Measurements from ENCODE around the gene SHROOM3. TPM values are rescaled to one million over a fixed set of nuclear protein-coding genes. Genes with fewer than 3 reads are reported as not detected.

The SHROOM3 gene
- total and polyA plus RNA-seq, 2 experiments from 2014 or later: 11.3 to 73.5 TPM

DNA sequence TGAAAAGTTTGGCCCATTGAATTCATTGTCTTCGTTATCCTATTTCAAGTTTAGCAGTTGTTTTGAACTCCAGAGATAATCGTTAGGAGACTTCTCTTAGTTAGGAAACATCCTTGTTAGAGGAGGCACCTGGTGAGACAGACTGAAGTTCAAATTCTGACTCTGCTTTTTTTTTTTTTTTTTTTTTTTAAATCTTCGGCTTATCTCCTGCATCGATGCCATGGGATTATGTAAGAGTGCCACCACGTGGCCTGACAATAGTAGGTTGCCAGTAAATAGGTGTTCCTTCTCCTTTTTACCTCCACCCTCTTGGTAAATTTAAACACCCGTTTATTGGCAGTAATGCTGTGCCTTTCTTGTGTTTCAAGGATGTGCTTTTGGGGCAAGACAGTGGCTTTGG is 313.6 kb downstream of the SHROOM3 start:
- Mint-ChIP-seq H3K36me3 (ENCODE audit: low read depth) (peaks cover 43% of the 10 kb centered on the region), H3K27me3 (ENCODE audit: insufficient read depth, low read depth, poor library complexity) (peaks cover 7% of the 10 kb centered on the region), H3K27ac (no peak overlapping the region), H3K4me1 (peaks cover 15% of the 10 kb centered on the region), H3K9me3 (peaks cover 5% of the 10 kb centered on the region; the same call in 1 of the 3 replicates), H3K4me3 (no peak overlapping the region)
- Histone ChIP-seq H4K20me1 (replicated peaks; ENCODE audit: insufficient read depth) (peaks cover 5% of the 10 kb centered on the region; the same call in 1 of the 2 replicates), H3K27me3 (ENCODE audit: insufficient read depth) (no peaks in the 10 kb centered on the region), H3K4me3 (no peak overlapping the region), H2AFZ (no peak overlapping the region), H3F3A (replicated peaks; ENCODE audit: low read depth) (no peaks in the 10 kb centered on the region), H3K27ac (ENCODE audit: low read depth) (no peak overlapping the region), H3K4me1 (ENCODE audit: insufficient read depth) (no peaks in the 10 kb centered on the region), H3K36me3 (ENCODE audit: insufficient read depth) (peaks cover 23% of the 10 kb centered on the region), H3K9me2 (ENCODE audit: insufficient read depth) (no peaks in the 10 kb centered on the region), H3K79me2 (replicated peaks; ENCODE audit: insufficient read depth) (peaks cover 10% of the 10 kb centered on the region; the same call in 1 of the 2 replicates), H3K4me2 (no peak overlapping the region)
- DNase-seq (ENCODE audit: low spot score) (peak; percentile 72), ATAC-seq (peak; percentile 70)
- TF ChIP-seq, protein P1, sequence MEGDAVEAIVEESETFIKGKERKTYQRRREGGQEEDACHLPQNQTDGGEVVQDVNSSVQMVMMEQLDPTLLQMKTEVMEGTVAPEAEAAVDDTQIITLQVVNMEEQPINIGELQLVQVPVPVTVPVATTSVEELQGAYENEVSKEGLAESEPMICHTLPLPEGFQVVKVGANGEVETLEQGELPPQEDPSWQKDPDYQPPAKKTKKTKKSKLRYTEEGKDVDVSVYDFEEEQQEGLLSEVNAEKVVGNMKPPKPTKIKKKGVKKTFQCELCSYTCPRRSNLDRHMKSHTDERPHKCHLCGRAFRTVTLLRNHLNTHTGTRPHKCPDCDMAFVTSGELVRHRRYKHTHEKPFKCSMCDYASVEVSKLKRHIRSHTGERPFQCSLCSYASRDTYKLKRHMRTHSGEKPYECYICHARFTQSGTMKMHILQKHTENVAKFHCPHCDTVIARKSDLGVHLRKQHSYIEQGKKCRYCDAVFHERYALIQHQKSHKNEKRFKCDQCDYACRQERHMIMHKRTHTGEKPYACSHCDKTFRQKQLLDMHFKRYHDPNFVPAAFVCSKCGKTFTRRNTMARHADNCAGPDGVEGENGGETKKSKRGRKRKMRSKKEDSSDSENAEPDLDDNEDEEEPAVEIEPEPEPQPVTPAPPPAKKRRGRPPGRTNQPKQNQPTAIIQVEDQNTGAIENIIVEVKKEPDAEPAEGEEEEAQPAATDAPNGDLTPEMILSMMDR (conservative IDR thresholded peaks at IDR 0.05; ENCODE audit: low read depth in 2 of 2): peak; percentile 58 to 76
- TF ChIP-seq STAT1 (IDR thresholded peaks at IDR 0.05; ENCODE audit: unreplicated experiment): no peak

DNA sequence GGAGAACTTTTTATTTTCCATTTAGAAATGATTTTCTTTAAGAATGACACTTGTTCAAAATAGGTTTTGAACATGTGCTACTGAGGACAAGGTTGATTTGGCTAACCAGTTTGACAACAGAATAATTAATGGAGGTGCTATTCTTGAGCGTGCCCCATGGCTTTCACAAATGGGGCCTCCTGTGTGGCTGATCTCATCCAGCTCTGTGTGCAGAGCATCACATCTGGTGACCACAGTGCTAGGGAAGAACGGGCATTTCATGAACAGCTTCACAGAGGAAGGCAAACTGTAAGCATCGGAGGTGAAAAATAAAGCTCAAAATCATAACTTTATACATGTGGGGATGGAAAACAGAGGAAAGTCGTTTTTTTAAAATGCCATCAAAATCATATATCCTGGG is 314.3 kb downstream of the SHROOM3 start:
- peaks cover 5% of the 10 kb centered on the region; the same call in 1 of the 2 replicates for H4K20me1 ChIP-seq (replicated peaks; ENCODE audit: insufficient read depth)
- H3K9me3 Mint-ChIP-seq: peaks cover 5% of the 10 kb centered on the region; the same call in 1 of the 3 replicates
- peaks cover 48% of the 10 kb centered on the region for H3K36me3 Mint-ChIP-seq (ENCODE audit: low read depth)
- no peak overlapping the region for H2AFZ ChIP-seq
- H3K4me1 Mint-ChIP-seq: peaks cover 15% of the 10 kb centered on the region
- no peak for DNase-seq (ENCODE audit: low spot score)
- no peaks in the 10 kb centered on the region for H3K9me2 ChIP-seq (ENCODE audit: insufficient read depth)
- H3K4me2 ChIP-seq: no peak overlapping the region
- H3K27me3 ChIP-seq (ENCODE audit: insufficient read depth): no peaks in the 10 kb centered on the region
- H3K4me3 Mint-ChIP-seq: no peak overlapping the region
- peaks cover 8% of the 10 kb centered on the region for H3K27me3 Mint-ChIP-seq (ENCODE audit: insufficient read depth, low read depth, poor library complexity)
- peaks cover 10% of the 10 kb centered on the region; the same call in 1 of the 2 replicates for H3K79me2 ChIP-seq (replicated peaks; ENCODE audit: insufficient read depth)
- no peak overlapping the region for H3K27ac ChIP-seq (ENCODE audit: low read depth)
- no peak overlapping the region for H3K4me3 ChIP-seq
- H3K4me1 ChIP-seq (ENCODE audit: insufficient read depth): no peaks in the 10 kb centered on the region
- H3K27ac Mint-ChIP-seq: no peak overlapping the region
- H3K36me3 ChIP-seq (ENCODE audit: insufficient read depth): peaks cover 23% of the 10 kb centered on the region
- H3F3A ChIP-seq (replicated peaks; ENCODE audit: low read depth): no peaks in the 10 kb centered on the region
- no peak for ATAC-seq
- TF ChIP-seq ZNF114 (CRISPR knock-in tag; IDR thresholded peaks at IDR 0.05) (no peak), STAT1 (IDR thresholded peaks at IDR 0.05; ENCODE audit: unreplicated experiment) (no peak), EZH2 (IDR thresholded peaks at IDR 0.05; ENCODE audit: low read depth, unreplicated experiment) (no peak), ZNF331 (CRISPR knock-in tag; IDR thresholded peaks at IDR 0.05; ENCODE audit: low read depth) (no peak), EZH2phosphoT487 (IDR thresholded peaks at IDR 0.05; ENCODE audit: unreplicated experiment) (no peak), NANOG (IDR thresholded peaks at IDR 0.05; ENCODE audit: borderline replicate concordance) (no peak), POLR2AphosphoS5 (IDR thresholded peaks at IDR 0.05; ENCODE audit: low read depth) (no peak), JUNB (IDR thresholded peaks at IDR 0.05; ENCODE audit: unreplicated experiment) (no peak), CREB1 (CRISPR knock-in tag; IDR thresholded peaks at IDR 0.05; ENCODE audit: low read depth) (no peak)
- TF ChIP-seq, protein P2, sequence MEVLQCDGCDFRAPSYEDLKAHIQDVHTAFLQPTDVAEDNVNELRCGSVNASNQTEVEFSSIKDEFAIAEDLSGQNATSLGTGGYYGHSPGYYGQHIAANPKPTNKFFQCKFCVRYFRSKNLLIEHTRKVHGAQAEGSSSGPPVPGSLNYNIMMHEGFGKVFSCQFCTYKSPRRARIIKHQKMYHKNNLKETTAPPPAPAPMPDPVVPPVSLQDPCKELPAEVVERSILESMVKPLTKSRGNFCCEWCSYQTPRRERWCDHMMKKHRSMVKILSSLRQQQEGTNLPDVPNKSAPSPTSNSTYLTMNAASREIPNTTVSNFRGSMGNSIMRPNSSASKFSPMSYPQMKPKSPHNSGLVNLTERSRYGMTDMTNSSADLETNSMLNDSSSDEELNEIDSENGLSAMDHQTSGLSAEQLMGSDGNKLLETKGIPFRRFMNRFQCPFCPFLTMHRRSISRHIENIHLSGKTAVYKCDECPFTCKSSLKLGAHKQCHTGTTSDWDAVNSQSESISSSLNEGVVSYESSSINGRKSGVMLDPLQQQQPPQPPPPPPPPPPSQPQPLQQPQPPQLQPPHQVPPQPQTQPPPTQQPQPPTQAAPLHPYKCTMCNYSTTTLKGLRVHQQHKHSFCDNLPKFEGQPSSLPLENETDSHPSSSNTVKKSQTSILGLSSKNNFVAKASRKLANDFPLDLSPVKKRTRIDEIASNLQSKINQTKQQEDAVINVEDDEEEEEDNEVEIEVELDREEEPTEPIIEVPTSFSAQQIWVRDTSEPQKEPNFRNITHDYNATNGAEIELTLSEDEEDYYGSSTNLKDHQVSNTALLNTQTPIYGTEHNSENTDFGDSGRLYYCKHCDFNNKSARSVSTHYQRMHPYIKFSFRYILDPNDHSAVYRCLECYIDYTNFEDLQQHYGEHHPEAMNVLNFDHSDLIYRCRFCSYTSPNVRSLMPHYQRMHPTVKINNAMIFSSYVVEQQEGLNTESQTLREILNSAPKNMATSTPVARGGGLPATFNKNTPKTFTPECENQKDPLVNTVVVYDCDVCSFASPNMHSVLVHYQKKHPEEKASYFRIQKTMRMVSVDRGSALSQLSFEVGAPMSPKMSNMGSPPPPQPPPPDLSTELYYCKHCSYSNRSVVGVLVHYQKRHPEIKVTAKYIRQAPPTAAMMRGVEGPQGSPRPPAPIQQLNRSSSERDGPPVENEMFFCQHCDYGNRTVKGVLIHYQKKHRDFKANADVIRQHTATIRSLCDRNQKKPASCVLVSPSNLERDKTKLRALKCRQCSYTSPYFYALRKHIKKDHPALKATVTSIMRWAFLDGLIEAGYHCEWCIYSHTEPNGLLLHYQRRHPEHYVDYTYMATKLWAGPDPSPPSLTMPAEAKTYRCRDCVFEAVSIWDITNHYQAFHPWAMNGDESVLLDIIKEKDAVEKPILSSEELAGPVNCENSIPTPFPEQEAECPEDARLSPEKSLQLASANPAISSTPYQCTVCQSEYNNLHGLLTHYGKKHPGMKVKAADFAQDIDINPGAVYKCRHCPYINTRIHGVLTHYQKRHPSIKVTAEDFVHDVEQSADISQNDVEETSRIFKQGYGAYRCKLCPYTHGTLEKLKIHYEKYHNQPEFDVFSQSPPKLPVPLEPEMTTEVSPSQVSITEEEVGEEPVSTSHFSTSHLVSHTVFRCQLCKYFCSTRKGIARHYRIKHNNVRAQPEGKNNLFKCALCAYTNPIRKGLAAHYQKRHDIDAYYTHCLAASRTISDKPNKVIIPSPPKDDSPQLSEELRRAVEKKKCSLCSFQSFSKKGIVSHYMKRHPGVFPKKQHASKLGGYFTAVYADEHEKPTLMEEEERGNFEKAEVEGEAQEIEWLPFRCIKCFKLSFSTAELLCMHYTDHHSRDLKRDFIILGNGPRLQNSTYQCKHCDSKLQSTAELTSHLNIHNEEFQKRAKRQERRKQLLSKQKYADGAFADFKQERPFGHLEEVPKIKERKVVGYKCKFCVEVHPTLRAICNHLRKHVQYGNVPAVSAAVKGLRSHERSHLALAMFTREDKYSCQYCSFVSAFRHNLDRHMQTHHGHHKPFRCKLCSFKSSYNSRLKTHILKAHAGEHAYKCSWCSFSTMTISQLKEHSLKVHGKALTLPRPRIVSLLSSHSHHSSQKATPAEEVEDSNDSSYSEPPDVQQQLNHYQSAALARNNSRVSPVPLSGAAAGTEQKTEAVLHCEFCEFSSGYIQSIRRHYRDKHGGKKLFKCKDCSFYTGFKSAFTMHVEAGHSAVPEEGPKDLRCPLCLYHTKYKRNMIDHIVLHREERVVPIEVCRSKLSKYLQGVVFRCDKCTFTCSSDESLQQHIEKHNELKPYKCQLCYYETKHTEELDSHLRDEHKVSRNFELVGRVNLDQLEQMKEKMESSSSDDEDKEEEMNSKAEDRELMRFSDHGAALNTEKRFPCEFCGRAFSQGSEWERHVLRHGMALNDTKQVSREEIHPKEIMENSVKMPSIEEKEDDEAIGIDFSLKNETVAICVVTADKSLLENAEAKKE (CRISPR knock-in tag; IDR thresholded peaks at IDR 0.05): no peak
- TF ChIP-seq, protein P3, sequence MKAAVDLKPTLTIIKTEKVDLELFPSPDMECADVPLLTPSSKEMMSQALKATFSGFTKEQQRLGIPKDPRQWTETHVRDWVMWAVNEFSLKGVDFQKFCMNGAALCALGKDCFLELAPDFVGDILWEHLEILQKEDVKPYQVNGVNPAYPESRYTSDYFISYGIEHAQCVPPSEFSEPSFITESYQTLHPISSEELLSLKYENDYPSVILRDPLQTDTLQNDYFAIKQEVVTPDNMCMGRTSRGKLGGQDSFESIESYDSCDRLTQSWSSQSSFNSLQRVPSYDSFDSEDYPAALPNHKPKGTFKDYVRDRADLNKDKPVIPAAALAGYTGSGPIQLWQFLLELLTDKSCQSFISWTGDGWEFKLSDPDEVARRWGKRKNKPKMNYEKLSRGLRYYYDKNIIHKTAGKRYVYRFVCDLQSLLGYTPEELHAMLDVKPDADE (IDR thresholded peaks at IDR 0.05): no peak

All from GM23338 (cell line).